HCT116 (cell line): ENCODE data around the gene SPEM3. TPM values are rescaled to one million over a fixed set of nuclear protein-coding genes. Genes with fewer than 3 reads are reported as not detected.
A peak's percentile ranks its signal among the peaks of the same experiment; 100 is the strongest.
"Not testable (repeated sequence)": the region's sequence is repeated elsewhere in the genome, so short reads cannot be mapped to it uniquely, and the experiment has no call there.

Experiments
- ATAC-seq: fragments of 200-7000 bp; cut with Tn5 transposase; 2 replicates; pipeline ENCODE4 v1.9.1; 2020; ENCODE audit warnings: mild to moderate bottlenecking, moderate library complexity
- BruUV-seq: library from RNA; stranded (reverse); fragments of 400-500 nt; replicated peaks from 2 replicates; lab custom pipeline; 2021; lab: Mats Ljungman, UMichigan
- CTCF ChIA-PET: fragments of 300-600 bp; sonication (Branson Sonifier 250); formaldehyde crosslinking; loops from one replicate; lab custom pipeline; 2021; ENCODE audit warnings: antibody characterized with exemption; lab: Charles Lee
- POLR2A ChIA-PET: fragments of 300-600, 350-600 bp; sonication (Branson Sonifier 250); formaldehyde crosslinking; loops from one replicate; lab custom pipeline; 2021; ENCODE audit warnings: antibody characterized with exemption; lab: Charles Lee
- RAD21 ChIA-PET, 2 experiments: fragments of 300-600 bp; sonication (Branson Sonifier 250); formaldehyde crosslinking; loops; one replicate each; lab custom pipeline; 2023; ENCODE audit warnings: low total read pairs in 2 of 2; ENCODE audit not compliant: uncharacterized antibody in 2 of 2, unreplicated experiment in 2 of 2, low non-redundant PET in 1 of 2; lab: Charles Lee
- DNase-seq: peaks from one replicate; pipeline ENCODE4 v3.0.0-alpha.2; 2010; ENCODE audit warnings: low read depth, low spot score
- H2AFZ ChIP-seq: fragments of 200-600 bp; shearing (Covaris generic), sonication (generic); 2 replicates; pipeline ENCODE4 v1.6.1; 2017; ENCODE audit warnings: low read depth, mixed run types, mixed read lengths, antibody characterized with exemption, low read length; ENCODE audit not compliant: poor library complexity, severe bottlenecking
- H3K27ac ChIP-seq: 2 replicates; pipeline ENCODE4 v1.5.1; 2012; ENCODE audit warnings: low read depth, low read length
- H3K27me3 ChIP-seq: fragments of 200-600 bp; sonication (generic); 2 replicates; pipeline ENCODE4 v1.6.1; 2016; ENCODE audit warnings: mixed run types, low read length, mixed read lengths; ENCODE audit not compliant: insufficient read depth
- H3K36me3 ChIP-seq, 2 experiments: fragments of 200-500 bp in 1 of 2; fragments of 200-600 bp in 1 of 2; sonication (Bioruptor generic) in 1 of 2; sonication (generic) in 1 of 2; 2 replicates each; pipeline versions ENCODE4 v1.5.1 to v1.6.1; 2014 to 2016; ENCODE audit warnings: low read length in 2 of 2, inconsistent platforms in 1 of 2, mixed read lengths in 1 of 2, mixed run types in 1 of 2; ENCODE audit not compliant: insufficient read depth in 2 of 2, control insufficient read depth in 1 of 2
- H3K4me1 ChIP-seq, 2 experiments: fragments of 200-600 bp in 1 of 2; sonication (generic) in 1 of 2; 2 replicates each; pipeline versions ENCODE4 v1.5.1 to v1.6.1; 2012 to 2017; ENCODE audit warnings: low read length in 2 of 2, inconsistent platforms in 1 of 2, mild to moderate bottlenecking in 1 of 2, mixed read lengths in 1 of 2, mixed run types in 1 of 2, moderate library complexity in 1 of 2; ENCODE audit not compliant: insufficient read depth in 2 of 2, control insufficient read depth in 1 of 2
- H3K4me2 ChIP-seq: fragments of 200-600 bp; sonication (generic); 2 replicates; pipeline ENCODE4 v1.6.1; 2017; ENCODE audit warnings: mixed run types, low read length, mixed read lengths
- H3K4me3 ChIP-seq, 2 experiments: fragments of 200-600 bp in 1 of 2; sonication (generic) in 1 of 2; replicated peaks in 1 of 2; 2 replicates each; pipeline ENCODE4 v1.5.1; 2011 to 2016; ENCODE audit warnings: low read length in 2 of 2, control low read depth in 1 of 2, low read depth in 1 of 2, mild to moderate bottlenecking in 1 of 2, mixed read lengths in 1 of 2, mixed run types in 1 of 2
- H3K79me2 ChIP-seq: fragments of 200-600 bp; sonication (generic); 2 replicates; pipeline ENCODE4 v1.6.1; 2017; ENCODE audit warnings: mild to moderate bottlenecking, mixed run types, low read length, moderate library complexity, mixed read lengths; ENCODE audit not compliant: insufficient read depth
- H3K9ac ChIP-seq: fragments of 200-600 bp; sonication (generic); 2 replicates; pipeline ENCODE4 v1.6.1; 2016; ENCODE audit warnings: low read length, mixed read lengths
- H3K9me2 ChIP-seq: fragments of 200-600 bp; sonication (generic), shearing (Covaris generic); 2 replicates; pipeline ENCODE4 v1.6.1; 2017; ENCODE audit warnings: mixed run types, mild to moderate bottlenecking, moderate library complexity; ENCODE audit not compliant: insufficient read depth
- H3K9me3 ChIP-seq, 2 experiments: fragments of 200-500 bp in 1 of 2; fragments of 200-600 bp in 1 of 2; sonication (Bioruptor generic) in 1 of 2; sonication (generic) in 1 of 2; 2 replicates each; pipeline ENCODE4 v1.6.1; 2014 to 2017; ENCODE audit warnings: low read length in 2 of 2, mixed read lengths in 2 of 2, inconsistent platforms in 1 of 2, low read depth in 1 of 2, mild to moderate bottlenecking in 1 of 2, mixed run types in 1 of 2, moderate library complexity in 1 of 2; ENCODE audit not compliant: control insufficient read depth in 1 of 2, insufficient read depth in 1 of 2
- H4K20me1 ChIP-seq: fragments of 200-600 bp; sonication (generic), shearing (Covaris generic); 2 replicates; pipeline ENCODE4 v1.6.1; 2017; ENCODE audit warnings: mixed run types, mild to moderate bottlenecking, moderate library complexity; ENCODE audit not compliant: insufficient read depth
- CBX3 ChIP-seq: IDR thresholded peaks from 2 replicates; pipeline ENCODE4 v1.6.1; 2012; ENCODE audit warnings: low read depth
- ELF1 ChIP-seq: IDR thresholded peaks from 2 replicates; pipeline ENCODE4 v1.6.1; 2012; ENCODE audit warnings: low read depth, borderline replicate concordance
- JUND ChIP-seq: IDR thresholded peaks from 2 replicates; pipeline ENCODE4 v1.6.1; 2012
- REST ChIP-seq: IDR thresholded peaks from 2 replicates; pipeline ENCODE4 v1.6.1; 2012; ENCODE audit warnings: low read depth
- ZFX ChIP-seq: fragments of 450-650 bp; IDR thresholded peaks from 2 replicates; pipeline ENCODE4 v1.6.1; 2017
- intact Hi-C: fragments of 100-400 bp; cut with micrococcal nuclease; formaldehyde crosslinking; loops from 2 replicates; pipeline ENCODE4 v1.10.0; 2022
- total RNA-seq: library from RNA; stranded (reverse); gene quantifications from one replicate; pipeline ENCODE4 v1.2.1, GENCODE V29; 2021; ENCODE audit not compliant: unreplicated experiment

The SPEM3 gene
- total RNA-seq, 1 experiment from 2014 or later, result not detected

- RAD21 ChIA-PET, result no interaction called here
These were observed 51.4 kb downstream of the SPEM3 start for GRCh38 chr17:7480089-7480384.

GRCh38 chr17:7481275-7481674, 52.6 kb downstream of the SPEM3 start, which contains the start of gene SLC35G6:
SLC35G6 (plus strand) TSS chr17:7481446; CDS start chr17:7481517, 71 bp downstream.
- intact Hi-C loops, result loop anchor here (10.0 kb wide), 1 partner anchor 84 kb away; the partner anchor contains the start of gene SENP3
- H3K4me1 ChIP-seq, result peaks cover 28 to 68% of the 10 kb centered on the region in 2 experiments
- H2AFZ ChIP-seq, BruUV-seq, ATAC-seq, DNase-seq, RAD21 ChIA-PET, H3K27me3 ChIP-seq, H3K9me3 ChIP-seq, H3K36me3 ChIP-seq, CTCF ChIA-PET, H3K9me2 ChIP-seq: not testable (repeated sequence)
- peaks cover 42% of the 10 kb centered on the region for H3K79me2 ChIP-seq
- peak within 1 kb of the TSS; percentile 89 for H3K9ac ChIP-seq
- POLR2A ChIA-PET, result interaction anchor here (1.1 kb wide), 1 partner anchor 35 kb away, joined by 4 read pairs; no protein-coding TSS in a partner anchor
- H3K27ac ChIP-seq, result peak within 1 kb of the TSS; percentile 81
- H3K4me3 ChIP-seq, result peak within 1 kb of the TSS; percentile 60 to 94
- peak within 1 kb of the TSS; percentile 100 for H3K4me2 ChIP-seq
- peaks cover 11% of the 10 kb centered on the region; the same call in 1 of the 2 replicates for H4K20me1 ChIP-seq

More at GRCh38 chr17:7480089-7480384, 51.4 kb downstream of the SPEM3 start:
- peaks cover 4% of the 10 kb centered on the region; the same call in 1 of the 2 replicates for H4K20me1 ChIP-seq
- intact Hi-C loops, result loop anchor here (10.0 kb wide), 1 partner anchor 85 kb away; the partner anchor contains the start of gene SENP3
- H3K27me3 ChIP-seq, result no peaks in the 10 kb centered on the region
- H3K4me1 ChIP-seq, result peaks cover 25 to 67% of the 10 kb centered on the region in 2 experiments
- peak overlapping the region; percentile 100 for H3K4me2 ChIP-seq
- H3K9me2 ChIP-seq, result no peaks in the 10 kb centered on the region
- TF ChIP-seq JUND (no peak), ELF1 (no peak), ZFX (peak; percentile 23; the same call in 1 of the 2 replicates), CBX3 (no peak), REST (no peak)
- CTCF ChIA-PET, result interaction anchor here (1.2 kb wide), 1 partner anchor 43 kb away, joined by 3 read pairs; no protein-coding TSS in a partner anchor
- no peak for DNase-seq
- peaks cover 41% of the 10 kb centered on the region for H3K79me2 ChIP-seq
- no peaks in the 10 kb centered on the region for H3K9me3 ChIP-seq
- BruUV-seq, result no TSS peak
- H3K9ac ChIP-seq, result peak overlapping the region; percentile 89
- peak overlapping the region; percentile 60 to 94 for H3K4me3 ChIP-seq
- H3K27ac ChIP-seq, result peak overlapping the region; percentile 81
- peak overlapping the region; percentile 45 for H2AFZ ChIP-seq
- POLR2A ChIA-PET, result no interaction called here
- ATAC-seq, result no peak
- no peaks in the 10 kb centered on the region for H3K36me3 ChIP-seq

GRCh38 chr17:7481842-7482741, 53.4 kb downstream of the SPEM3 start:
- ATAC-seq, BruUV-seq, H3K9me2 ChIP-seq, CTCF ChIA-PET, H3K4me3 ChIP-seq, H3K9ac ChIP-seq, H2AFZ ChIP-seq, H3K9me3 ChIP-seq, H3K27ac ChIP-seq, H3K4me2 ChIP-seq, RAD21 ChIA-PET, H3K27me3 ChIP-seq, DNase-seq: not testable (repeated sequence)
- POLR2A ChIA-PET, result interaction anchor here (1.1 kb wide), 1 partner anchor 36 kb away, joined by 4 read pairs; no protein-coding TSS in a partner anchor
- intact Hi-C loops, result loop anchor here (10.0 kb wide), 1 partner anchor 83 kb away; the partner anchor contains the start of gene SENP3
- H3K4me1 ChIP-seq, result peaks cover 22 to 64% of the 10 kb centered on the region in 2 experiments; a peak in 3 of 4 replicates
- H3K79me2 ChIP-seq, result peaks cover 43% of the 10 kb centered on the region
- peaks cover 0 to 11% of the 10 kb centered on the region in 2 experiments; a peak in 2 of 4 replicates for H3K36me3 ChIP-seq
- peaks cover 18% of the 10 kb centered on the region; the same call in 1 of the 2 replicates for H4K20me1 ChIP-seq
